HG02678 (cell line): ENCODE results near the gene CDKN2A.
A peak's percentile ranks its signal among the peaks of the same experiment; 100 is the strongest.

Experiments
- ATAC-seq: cut with Tn5 transposase; IDR thresholded peaks from one replicate; pipeline ENCODE4 v1.9.1; 2021; ENCODE audit warnings: mild to moderate bottlenecking, moderate library complexity; ENCODE audit not compliant: unreplicated experiment

CDKN2A gene

GRCh38 chr9:22008384-22008716 lies 14.2 kb upstream of the CDKN2A start:
- no peak for ATAC-seq

DNA sequence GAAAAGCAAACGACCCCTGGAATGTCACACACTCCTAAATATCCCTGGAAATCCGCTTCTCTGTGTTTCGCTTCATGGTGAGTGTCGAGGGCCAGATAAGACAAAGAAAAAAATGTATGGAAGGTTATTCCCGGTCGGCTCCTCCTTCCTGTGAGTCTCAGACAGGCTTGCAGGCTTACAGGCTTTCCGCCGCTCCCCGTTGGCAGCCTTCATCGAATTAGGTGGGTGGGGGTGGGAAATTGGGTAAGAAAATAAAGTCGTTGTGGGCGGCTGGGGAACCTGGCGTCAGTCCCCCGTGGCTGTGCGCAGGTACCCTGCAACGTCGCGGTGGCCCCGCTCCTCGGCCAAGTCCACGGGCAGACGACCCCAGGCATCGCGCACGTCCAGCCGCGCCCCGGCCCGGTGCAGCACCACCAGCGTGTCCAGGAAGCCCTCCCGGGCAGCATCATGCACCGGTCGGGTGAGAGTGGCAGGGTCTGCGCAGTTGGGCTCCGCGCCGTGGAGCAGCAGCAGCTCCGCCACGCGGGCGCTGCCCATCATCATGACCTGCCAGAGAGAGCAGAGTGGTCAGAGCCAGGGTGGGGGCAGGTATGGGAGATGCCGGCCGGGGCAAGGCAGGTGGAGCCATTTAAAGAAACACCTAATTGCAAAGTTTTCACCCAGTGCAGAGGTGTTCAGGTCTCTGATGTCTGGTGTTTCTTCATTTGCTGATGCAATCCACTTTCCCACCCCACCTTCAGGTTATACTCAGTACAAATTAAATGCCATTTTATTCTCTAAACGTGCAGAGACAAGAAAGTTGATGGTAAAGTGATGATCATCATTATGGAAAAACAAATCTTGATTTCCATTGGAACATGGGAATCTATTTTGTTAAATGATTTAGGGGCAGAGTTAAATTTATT lies 11.8 kb upstream of the CDKN2A start:
- ATAC-seq, result no peak

GRCh38 chr9:22005021-22005701 lies 11.0 kb upstream of the CDKN2A start:
- no peak for ATAC-seq

DNA sequence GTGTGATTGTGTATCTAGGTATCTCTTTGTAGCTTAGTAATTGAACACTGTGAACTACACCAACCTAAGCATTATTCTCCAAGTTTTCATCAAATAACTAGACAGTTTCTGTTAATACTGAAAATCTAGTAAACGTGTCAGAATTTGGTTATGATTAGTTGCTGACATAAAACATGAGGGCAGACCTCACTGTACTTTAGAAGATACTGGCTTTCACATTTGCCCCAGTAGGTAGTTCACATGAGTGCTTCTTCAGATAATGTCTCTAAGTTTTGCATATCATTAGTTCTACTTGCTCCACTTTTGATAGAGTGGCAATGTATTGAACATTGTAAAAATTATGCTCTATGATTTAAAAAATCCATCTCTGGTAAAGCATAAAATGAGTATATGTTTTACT lies 7.8 kb upstream of the CDKN2A start:
- no peak for ATAC-seq

DNA sequence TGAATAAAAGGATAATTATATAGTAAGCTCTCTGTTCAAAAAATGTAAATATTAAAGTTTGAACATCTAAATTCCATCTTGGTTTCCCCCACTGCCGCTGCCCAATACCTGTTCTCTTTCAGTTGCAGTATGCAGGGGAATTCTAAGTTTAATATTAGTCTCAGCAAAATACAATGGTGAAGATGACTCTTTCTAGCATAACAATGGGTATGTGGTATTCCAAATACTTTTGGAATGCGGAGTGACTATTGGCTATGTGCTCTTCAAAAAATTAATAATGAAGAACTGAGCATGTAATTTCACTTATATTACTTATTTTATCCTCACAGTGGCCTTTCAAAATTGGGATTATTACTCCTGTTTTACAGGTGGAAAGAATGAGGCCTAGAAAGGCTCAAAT lies 3.8 kb upstream of the CDKN2A start:
- ATAC-seq, result no peak

DNA sequence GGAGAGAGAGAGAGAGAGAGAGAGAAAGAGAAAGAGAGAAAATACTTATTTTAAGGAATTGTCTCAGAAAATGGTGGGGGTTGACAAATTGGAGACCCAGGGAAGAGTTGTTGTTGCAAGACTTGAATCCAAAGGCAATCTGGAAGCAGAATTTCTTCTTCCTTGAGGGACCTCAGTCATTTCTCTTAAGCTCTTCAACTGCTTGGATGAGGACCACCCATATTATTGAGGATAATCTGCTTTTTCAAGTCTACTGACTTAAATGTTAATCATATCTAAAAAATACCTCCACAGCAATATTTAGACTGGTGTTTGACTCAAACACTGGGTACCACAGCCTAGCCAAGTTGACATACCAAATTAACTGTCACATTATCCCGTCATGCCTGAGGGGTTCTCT lies 3.3 kb upstream of the CDKN2A start:
- ATAC-seq, result no peak

DNA sequence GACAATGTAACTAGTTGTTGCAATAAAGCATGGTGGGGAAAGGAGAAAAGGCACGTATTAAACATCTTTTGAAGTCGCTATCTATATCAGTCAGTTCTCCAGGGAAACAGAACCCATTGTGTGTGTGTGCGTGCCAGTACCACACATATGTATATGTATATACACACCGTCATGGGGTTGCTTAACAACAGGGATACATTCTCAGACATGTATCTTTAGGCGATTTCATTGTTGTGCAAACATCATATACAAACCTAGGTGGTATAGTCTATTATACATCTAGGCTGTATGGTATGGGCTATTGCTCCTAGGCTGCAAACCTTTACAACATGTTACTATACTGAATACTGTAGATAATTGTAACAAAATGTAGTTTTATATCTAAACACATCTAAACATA lies 2.7 kb upstream of the CDKN2A start:
- no peak for ATAC-seq

- ATAC-seq, result no peak
These were observed 2.2 kb upstream of the CDKN2A start for GRCh38 chr9:21996438-21996837.

GRCh38 chr9:21995666-21996398 lies 1.6 kb upstream of the CDKN2A start:
- no peak for ATAC-seq

- peak; percentile 84 for ATAC-seq
These were observed 944 bp upstream of the CDKN2A start for GRCh38 chr9:21995006-21995665.

DNA sequence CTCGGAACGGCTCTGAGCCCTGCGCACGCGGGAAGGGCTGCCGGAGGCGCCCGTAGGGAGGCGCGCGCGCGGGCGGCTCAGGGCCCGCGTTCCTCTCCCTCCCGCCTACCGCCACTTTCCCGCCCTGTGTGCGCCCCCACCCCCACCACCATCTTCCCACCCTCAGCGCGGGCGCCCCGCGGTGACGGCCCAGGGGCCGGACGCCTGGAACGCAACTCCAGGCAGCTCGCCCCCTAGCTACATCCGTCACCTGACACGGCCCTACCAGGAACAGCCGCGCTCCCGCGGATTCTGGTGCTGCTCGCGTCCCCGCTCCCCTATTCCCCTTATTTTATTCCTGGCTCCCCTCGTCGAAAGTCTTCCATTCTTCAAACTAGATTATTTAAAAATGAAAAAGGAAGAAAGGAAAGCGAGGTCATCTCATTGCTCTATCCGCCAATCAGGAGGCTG lies 389 bp upstream of the CDKN2A start, which contains the start of gene CDKN2B-AS1:
Gene CDKN2B-AS1 (plus strand): TSS at position 236 of the 450 bp plus-strand sequence.
- ATAC-seq, result peak; percentile 46

DNA sequence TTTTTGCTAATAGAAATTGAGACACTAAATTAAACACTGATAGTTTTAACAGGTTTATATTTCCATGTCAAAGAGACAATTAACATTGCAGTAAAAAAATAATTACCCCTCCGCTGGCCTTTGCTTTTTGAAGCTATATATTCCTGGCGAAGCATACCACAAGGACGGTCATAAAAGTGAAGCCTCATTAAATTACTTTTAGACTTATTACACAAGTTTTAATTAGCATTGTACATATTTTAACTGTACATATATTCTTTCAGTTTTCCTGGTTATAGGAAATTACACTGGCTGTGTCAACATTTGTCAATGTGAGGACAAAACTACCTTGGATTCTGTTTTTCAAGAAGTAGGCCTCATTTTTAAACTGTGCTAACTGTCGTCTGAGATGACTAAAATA lies 1.2 kb downstream of the CDKN2A start:
- no peak for ATAC-seq

DNA sequence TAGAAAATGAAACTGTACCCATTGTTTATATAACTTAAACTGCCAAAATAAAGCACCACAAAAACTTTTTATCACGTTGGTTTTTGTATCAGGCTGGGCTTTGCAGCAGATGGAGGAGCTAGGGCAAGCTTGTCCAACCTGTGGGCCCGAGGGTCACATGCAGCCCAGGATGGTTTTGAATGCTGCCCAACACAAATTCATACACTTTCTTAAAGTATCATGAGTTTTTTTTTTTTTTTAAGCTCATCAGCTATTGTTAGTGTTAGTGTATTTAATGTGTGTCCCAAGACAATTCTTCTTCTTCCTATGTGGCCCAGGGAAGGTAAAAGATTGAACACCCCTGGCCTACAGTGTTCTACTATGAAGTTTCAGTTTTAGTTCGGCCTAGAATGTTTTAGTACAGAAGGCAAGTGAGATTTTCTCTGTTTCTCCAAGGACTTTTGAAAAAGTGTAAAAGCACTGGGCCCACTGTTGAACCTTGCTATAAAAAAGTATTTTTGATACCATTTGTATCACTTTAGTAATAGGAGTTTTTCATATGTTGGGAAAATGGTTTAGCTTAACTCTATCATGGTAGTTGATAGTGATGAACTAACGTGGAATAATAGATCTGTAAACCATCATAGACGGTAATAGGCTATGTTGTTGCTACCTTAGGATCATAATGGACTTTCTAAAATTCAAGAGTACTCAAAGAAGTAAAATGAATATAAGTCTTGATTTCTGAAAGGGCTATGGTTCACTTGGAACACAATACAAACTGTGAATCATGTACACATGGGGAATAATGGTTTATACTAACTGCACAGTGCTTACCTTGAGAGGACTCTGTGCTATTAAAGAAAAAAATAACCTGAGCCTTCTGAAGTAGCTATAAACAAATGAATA lies 2.9 kb downstream of the CDKN2A start:
- ATAC-seq, result no peak

DNA sequence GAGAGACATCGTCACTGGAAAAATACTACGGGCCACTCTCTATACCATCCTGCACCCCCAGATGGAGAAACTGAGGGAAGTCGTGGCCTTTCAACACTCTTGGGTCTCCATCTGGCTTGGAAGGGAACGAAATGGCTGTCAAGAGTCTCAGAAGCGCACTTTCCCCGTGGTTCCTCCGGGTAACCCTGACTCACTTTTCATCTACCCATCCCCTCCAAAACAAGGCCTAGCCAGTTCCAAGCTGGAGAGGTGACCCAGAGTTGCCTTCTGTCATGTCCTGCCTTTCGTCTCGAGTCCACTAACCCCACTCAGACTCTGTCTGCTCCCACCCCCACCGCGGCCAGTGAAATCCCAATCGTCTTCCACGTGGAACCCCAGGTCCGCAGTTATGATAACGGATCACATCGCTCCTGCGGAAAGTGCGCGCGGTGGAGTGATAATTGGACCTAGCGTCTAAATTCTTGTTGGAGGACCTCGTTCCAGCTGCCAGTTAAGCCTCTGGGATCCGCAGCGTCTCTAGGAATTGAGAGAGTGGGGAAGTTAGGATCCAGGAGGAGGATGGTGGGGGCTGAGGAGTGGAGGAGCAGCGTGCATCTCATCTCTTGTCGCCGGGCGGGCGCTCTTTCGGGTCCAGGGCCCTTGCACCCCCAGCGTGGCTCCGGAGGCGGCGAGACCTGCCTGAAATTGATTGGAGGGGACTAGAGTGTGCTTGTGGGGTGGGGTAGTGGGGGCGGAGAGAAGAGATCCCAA lies 4.6 kb downstream of the CDKN2A start:
- no peak for ATAC-seq

DNA sequence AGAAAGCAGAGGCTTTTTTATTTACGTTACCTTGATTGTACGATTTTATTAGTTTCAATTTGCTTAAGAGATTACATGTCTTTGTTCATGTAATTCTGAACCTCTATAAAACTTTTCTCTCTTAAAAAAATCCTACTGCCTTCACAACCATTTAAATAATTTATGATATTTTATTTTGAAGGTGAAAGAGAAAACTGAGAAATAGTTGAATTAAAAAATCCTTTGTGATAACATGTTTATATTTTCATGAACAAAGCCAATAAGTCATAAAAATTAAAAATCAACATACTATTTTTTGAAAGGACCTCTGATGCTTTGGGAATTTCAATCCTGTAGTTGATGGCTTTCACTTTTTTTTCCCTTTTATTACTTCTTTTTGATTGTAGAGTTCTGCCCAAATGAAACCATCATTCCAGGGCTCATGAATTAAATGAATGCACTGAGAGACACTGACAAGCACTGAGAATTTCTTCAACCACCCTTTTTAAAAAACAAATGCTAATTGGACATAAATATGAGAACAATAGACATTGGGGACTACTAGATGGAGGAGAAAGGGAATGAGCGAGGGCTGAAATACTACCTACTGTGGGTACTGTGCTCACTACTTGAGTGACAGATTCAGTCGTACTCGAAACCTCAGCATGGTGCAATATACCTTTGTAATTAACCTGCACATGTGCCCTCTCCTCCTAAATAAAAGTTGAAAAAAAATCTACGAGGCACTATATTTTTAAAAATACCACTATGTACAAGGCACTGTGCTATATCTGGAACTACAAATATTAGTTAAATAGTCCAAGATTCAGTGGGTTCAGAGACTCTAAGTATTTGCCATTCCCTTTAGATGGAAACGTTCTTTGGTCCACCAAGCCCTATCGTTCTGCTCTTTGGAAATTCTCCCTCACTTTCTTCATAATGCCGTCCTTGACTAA lies 5.9 kb downstream of the CDKN2A start:
- no peak for ATAC-seq

DNA sequence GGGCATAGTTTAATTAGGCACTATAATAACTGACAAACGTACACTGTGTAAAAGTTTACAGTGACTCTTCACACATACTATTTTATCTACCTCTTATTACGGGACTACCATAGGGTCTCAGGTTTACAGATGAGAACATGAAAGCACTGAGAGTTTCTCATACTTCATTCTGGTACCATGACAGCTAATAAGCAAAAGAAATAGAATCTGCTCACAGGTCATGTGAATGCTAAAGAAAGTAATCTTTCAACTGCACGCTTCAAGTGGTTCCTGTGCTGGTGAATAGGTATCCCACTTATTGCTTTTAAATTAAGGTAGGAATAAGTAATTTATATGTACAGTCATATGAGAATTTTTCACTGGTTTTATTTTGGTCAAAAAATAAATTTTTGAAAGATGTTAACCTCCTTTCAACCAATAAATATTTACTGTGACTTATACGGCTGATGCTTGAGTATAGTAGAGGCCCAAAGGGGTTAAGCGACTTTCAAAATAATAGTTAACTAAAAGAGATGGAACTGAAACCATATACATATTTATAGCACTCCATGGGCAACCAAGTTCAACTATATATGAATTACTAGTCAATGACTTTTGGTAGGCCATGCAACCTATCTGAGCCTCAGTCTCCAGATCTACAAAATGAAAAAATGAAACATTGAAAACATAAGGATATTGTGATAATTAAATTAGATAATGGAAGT lies 8.1 kb downstream of the CDKN2A start:
- peak; percentile 54 for ATAC-seq

DNA sequence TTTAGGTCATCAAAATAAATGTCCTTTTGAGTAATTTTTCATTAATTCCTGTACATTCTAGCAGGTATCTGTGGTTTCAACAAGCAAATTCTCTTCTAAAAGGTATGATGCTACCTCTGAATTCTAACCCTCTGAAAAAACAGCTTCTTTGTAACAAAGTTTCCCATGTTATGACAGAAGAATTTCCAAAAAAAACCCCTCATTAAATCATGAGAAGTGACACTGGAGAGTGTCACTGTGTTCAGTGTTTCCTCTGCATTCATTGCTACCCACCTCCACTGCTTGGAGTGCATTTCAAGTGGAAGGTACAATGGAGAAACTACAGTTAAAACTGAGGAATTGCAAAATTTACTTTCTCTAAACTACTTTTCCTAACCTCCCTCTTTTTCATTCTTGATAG lies 10.1 kb downstream of the CDKN2A start:
- ATAC-seq, result no peak

DNA sequence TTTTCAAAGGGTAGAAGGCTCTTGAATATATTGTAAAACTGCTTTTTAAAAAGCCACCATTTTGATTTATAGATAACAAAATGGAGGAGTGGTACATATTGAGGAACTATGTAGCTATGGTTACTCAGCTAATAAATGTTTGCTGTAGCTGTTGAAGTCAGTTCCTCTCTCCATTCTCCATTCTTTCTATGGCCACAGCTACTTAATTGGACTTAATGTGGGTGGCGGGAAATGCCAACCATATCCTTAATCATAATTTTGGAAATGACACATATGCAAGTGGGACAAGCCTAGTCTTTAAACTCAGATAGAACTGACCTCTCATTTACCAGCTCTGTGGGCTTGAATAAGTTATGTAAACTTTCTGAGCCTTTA lies 10.6 kb downstream of the CDKN2A start:
- no peak for ATAC-seq
